ENCODE data around the gene ABCA5.

GRCh38 chr17:69287168-69287567 is 39.8 kb downstream of the ABCA5 start:
- no peak for TF ChIP-seq CTCF (IDR thresholded peaks at IDR 0.05; ENCODE audit: low read depth, low read length)
- TF ChIP-seq EZH2phosphoT487 (IDR thresholded peaks at IDR 0.05; ENCODE audit: low read depth): no peak
